ENCODE data around the gene GJB4. TPM values are rescaled to one million over a fixed set of nuclear protein-coding genes. Genes with fewer than 3 reads are reported as not detected.

Gene GJB4
- total and polyA plus RNA-seq, 7 experiments from 2014 or later = not detected

DNA sequence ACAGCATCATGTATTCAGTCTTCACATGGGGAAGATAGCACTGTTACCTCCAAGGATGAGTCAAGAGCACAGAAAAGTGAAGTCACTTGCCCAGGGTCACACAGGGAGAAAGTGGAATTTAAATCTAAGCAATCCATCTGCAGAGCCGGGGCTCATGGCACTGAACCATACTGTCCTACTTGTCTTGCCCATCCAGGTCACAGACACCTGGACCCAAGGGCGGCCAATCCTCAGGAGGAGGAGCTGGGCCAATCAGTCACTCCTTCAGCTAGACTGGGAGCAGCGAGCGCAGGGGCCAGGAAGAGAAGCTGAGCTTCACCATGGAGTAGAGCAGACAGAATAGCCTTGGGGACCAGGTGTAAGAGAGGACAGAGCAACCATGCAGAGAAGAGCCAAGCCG lies 13.9 kb upstream of the GJB4 start:
- no peak overlapping the region for H3K4me3 Mint-ChIP-seq
- no peaks in the 10 kb centered on the region for H3K9me3 Mint-ChIP-seq
- H3K27ac Mint-ChIP-seq = no peak overlapping the region
- H3K4me1 Mint-ChIP-seq = peaks cover 0 to 6% (median 0%) of the 10 kb centered on the region in 7 donors
- H3K9me3 ChIP-seq (ENCODE audit: control insufficient read depth in 2 of 3, low read length in 3 of 3) = no peaks in the 10 kb centered on the region
- no peaks in the 10 kb centered on the region for H3K27me3 ChIP-seq (ENCODE audit: control insufficient read depth in 2 of 2, insufficient read depth in 2 of 2, low read length in 2 of 2)
- ChIA-PET POLR2A (no interaction called here), CTCF (no interaction called here)
- H3K4me1 ChIP-seq (ENCODE audit: control insufficient read depth in 2 of 2, insufficient read depth in 2 of 2, low read length in 2 of 2) = no peaks in the 10 kb centered on the region
- peaks cover 0 to 5% (median 0%) of the 10 kb centered on the region in 5 donors for H3K27me3 Mint-ChIP-seq
- ATAC-seq (no peak), DNase-seq (no peak)
- no peak overlapping the region for H3K27ac ChIP-seq (ENCODE audit: low read depth, low read length)
- H3K4me3 ChIP-seq (ENCODE audit: low read length) = no peak overlapping the region
- intact Hi-C loops (cut with micrococcal nuclease) = no loop called here
- no peaks in the 10 kb centered on the region for H3K36me3 Mint-ChIP-seq
- no peaks in the 10 kb centered on the region for H3K36me3 ChIP-seq (ENCODE audit: control insufficient read depth in 2 of 3, insufficient read depth in 3 of 3, low read length in 3 of 3)

DNA sequence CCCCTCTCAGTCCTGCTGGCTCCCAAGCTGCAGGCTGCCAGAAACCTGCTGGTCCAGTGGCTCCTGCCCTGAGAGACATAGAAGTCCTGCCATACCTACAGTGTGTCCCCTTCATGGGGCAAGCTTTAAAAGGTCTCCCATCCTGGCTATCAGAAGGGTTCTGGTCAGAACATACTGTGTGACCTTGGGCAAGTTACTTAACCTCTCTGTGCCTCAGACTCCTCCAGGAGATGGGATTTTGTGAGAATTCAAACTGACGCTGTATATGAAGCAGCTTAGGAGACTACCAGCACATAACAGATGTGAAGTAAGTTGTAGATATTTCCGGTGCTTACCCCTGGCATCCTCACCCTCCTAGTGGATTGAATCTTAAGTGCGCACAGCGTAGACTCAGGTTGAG lies 13.4 kb upstream of the GJB4 start:
- no peaks in the 10 kb centered on the region for H3K9me3 Mint-ChIP-seq
- intact Hi-C loops (cut with micrococcal nuclease) = no loop called here
- H3K4me3 Mint-ChIP-seq = no peak overlapping the region
- ChIA-PET POLR2A (no interaction called here), CTCF (no interaction called here)
- ATAC-seq (no peak), DNase-seq (no peak)
- no peaks in the 10 kb centered on the region for H3K36me3 Mint-ChIP-seq
- no peaks in the 10 kb centered on the region for H3K9me3 ChIP-seq (ENCODE audit: control insufficient read depth in 2 of 3, low read length in 3 of 3)
- H3K27me3 Mint-ChIP-seq = peaks cover 0 to 5% (median 0%) of the 10 kb centered on the region in 5 donors
- peaks cover 0 to 6% (median 0%) of the 10 kb centered on the region in 7 donors for H3K4me1 Mint-ChIP-seq
- no peaks in the 10 kb centered on the region for H3K4me1 ChIP-seq (ENCODE audit: control insufficient read depth in 2 of 2, insufficient read depth in 2 of 2, low read length in 2 of 2)
- H3K27me3 ChIP-seq (ENCODE audit: control insufficient read depth in 2 of 2, insufficient read depth in 2 of 2, low read length in 2 of 2) = no peaks in the 10 kb centered on the region
- no peak overlapping the region for H3K27ac ChIP-seq (ENCODE audit: low read depth, low read length)
- no peak overlapping the region for H3K4me3 ChIP-seq (ENCODE audit: low read length)
- H3K27ac Mint-ChIP-seq = no peak overlapping the region
- H3K36me3 ChIP-seq (ENCODE audit: control insufficient read depth in 2 of 3, insufficient read depth in 3 of 3, low read length in 3 of 3) = no peaks in the 10 kb centered on the region

DNA sequence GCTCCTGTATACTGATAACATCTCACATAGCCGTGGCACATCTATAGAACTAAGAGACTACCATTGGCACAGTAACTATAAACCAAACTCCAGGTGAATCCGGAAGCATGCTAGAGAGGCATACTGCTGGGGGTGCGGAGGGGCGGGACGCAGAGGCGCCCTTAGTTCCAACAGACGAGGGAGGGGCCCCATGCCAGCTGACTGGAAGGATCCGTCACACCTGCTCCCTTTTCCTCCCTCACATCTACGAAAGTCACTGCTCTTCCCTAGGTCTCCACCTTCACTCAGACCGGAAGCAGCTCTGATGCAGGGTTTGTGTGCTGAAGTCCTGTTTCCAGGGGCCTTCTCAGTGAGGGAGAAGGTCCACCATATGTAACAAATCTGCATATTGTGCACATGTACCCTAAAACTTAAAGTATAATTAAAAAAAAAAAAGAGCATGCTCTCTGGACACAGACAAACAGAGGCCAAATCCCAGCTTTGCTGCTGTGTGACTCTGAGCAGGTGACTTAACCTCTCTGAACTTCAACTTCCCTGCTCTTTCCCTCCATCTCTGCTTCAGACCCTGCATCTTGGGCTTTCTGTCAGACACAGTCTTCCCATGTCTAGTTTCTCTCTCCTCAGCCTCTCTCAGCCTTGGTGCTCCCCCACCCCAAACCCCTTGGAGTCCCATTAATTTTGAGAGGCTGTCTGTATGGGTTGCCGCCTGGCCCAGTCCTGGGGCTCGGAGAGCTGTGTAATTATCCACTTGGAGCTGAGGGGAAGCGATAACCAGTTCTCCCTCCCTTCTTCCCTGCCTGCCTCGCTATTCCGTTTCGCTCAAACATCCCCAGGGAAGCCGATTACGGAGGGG lies 12.5 kb upstream of the GJB4 start:
- ATAC-seq (no peak), DNase-seq (no peak)
- Histone ChIP-seq H3K36me3 (ENCODE audit: control insufficient read depth in 2 of 3, insufficient read depth in 3 of 3, low read length in 3 of 3) (no peaks in the 10 kb centered on the region), H3K9me3 (ENCODE audit: control insufficient read depth in 2 of 3, low read length in 3 of 3) (no peaks in the 10 kb centered on the region), H3K27me3 (ENCODE audit: control insufficient read depth in 2 of 2, insufficient read depth in 2 of 2, low read length in 2 of 2) (no peaks in the 10 kb centered on the region), H3K4me3 (ENCODE audit: low read length) (no peak overlapping the region), H3K4me1 (ENCODE audit: control insufficient read depth in 2 of 2, insufficient read depth in 2 of 2, low read length in 2 of 2) (no peaks in the 10 kb centered on the region), H3K27ac (ENCODE audit: low read depth, low read length) (no peak overlapping the region)
- H3K36me3 Mint-ChIP-seq = no peaks in the 10 kb centered on the region
- H3K4me1 Mint-ChIP-seq = peaks cover 0 to 6% (median 0%) of the 10 kb centered on the region in 7 donors
- ChIA-PET CTCF (no interaction called here), POLR2A (no interaction called here)
- no peaks in the 10 kb centered on the region for H3K9me3 Mint-ChIP-seq
- H3K27me3 Mint-ChIP-seq = peaks cover 0 to 5% (median 0%) of the 10 kb centered on the region in 5 donors
- no peak overlapping the region for H3K4me3 Mint-ChIP-seq
- intact Hi-C loops (cut with micrococcal nuclease) = no loop called here
- H3K27ac Mint-ChIP-seq = no peak overlapping the region

DNA sequence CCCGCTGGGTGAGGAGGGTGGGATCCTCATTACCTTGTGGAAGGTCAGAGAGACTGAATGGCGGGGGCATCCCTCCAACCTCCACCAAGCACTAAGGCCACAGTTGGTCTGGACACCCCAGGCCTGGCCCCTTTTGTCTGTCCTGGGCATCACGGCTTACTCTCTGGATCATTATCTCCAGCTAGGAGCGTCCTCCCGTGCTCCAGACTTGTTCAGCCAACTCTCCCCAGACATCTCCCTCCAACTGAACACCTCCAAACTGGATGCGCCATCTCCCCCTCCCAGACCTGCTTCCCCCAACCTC lies 11.9 kb upstream of the GJB4 start:
- no peak for DNase-seq
- intact Hi-C loops (cut with micrococcal nuclease) = no loop called here

GRCh38 chr1:34749992-34750391 lies 9.5 kb upstream of the GJB4 start:
- Histone ChIP-seq H3K27me3 (ENCODE audit: control insufficient read depth in 2 of 2, insufficient read depth in 2 of 2, low read length in 2 of 2) (no peaks in the 10 kb centered on the region), H3K4me1 (ENCODE audit: control insufficient read depth in 2 of 2, insufficient read depth in 2 of 2, low read length in 2 of 2) (no peaks in the 10 kb centered on the region), H3K9me3 (ENCODE audit: control insufficient read depth in 2 of 3, low read length in 3 of 3) (no peaks in the 10 kb centered on the region), H3K27ac (ENCODE audit: low read depth, low read length) (no peak overlapping the region), H3K4me3 (ENCODE audit: low read length) (no peak overlapping the region), H3K36me3 (ENCODE audit: control insufficient read depth in 2 of 3, insufficient read depth in 3 of 3, low read length in 3 of 3) (no peaks in the 10 kb centered on the region)
- POLR2A ChIA-PET = no interaction called here
- ATAC-seq (no peak), DNase-seq (no peak)
- Mint-ChIP-seq H3K4me1 (no peaks in the 10 kb centered on the region), H3K4me3 (no peak overlapping the region), H3K27me3 (peaks cover 0 to 5% (median 3%) of the 10 kb centered on the region in 5 donors), H3K27ac (no peak overlapping the region), H3K36me3 (peaks cover 0 to 4% (median 0%) of the 10 kb centered on the region in 5 donors), H3K9me3 (no peaks in the 10 kb centered on the region)
- intact Hi-C loops (cut with micrococcal nuclease) = no loop called here
- CTCF ChIA-PET = no interaction called here

More for the DNA sequence above, 11.9 kb upstream of the GJB4 start:
- Histone ChIP-seq H3K36me3 (ENCODE audit: control insufficient read depth in 2 of 3, insufficient read depth in 3 of 3, low read length in 3 of 3) (no peaks in the 10 kb centered on the region), H3K27ac (ENCODE audit: low read depth, low read length) (no peak overlapping the region), H3K4me3 (ENCODE audit: low read length) (no peak overlapping the region), H3K27me3 (ENCODE audit: control insufficient read depth in 2 of 2, insufficient read depth in 2 of 2, low read length in 2 of 2) (no peaks in the 10 kb centered on the region), H3K9me3 (ENCODE audit: control insufficient read depth in 2 of 3, low read length in 3 of 3) (no peaks in the 10 kb centered on the region), H3K4me1 (ENCODE audit: control insufficient read depth in 2 of 2, insufficient read depth in 2 of 2, low read length in 2 of 2) (no peaks in the 10 kb centered on the region)
- POLR2A ChIA-PET = no interaction called here
- CTCF ChIA-PET = no interaction called here
- H3K27ac Mint-ChIP-seq = no peak overlapping the region
- H3K4me1 Mint-ChIP-seq = peaks cover 0 to 2% (median 0%) of the 10 kb centered on the region in 7 donors
- H3K36me3 Mint-ChIP-seq = no peaks in the 10 kb centered on the region
- H3K9me3 Mint-ChIP-seq = no peaks in the 10 kb centered on the region
- no peak for ATAC-seq
- no peak overlapping the region for H3K4me3 Mint-ChIP-seq
- peaks cover 0 to 5% (median 0%) of the 10 kb centered on the region in 5 donors for H3K27me3 Mint-ChIP-seq

GRCh38 chr1:34750610-34751009 lies 8.9 kb upstream of the GJB4 start:
- Mint-ChIP-seq H3K4me3 (no peak overlapping the region), H3K27me3 (peaks cover 0 to 5% (median 3%) of the 10 kb centered on the region in 5 donors), H3K4me1 (no peaks in the 10 kb centered on the region), H3K27ac (no peak overlapping the region), H3K9me3 (no peaks in the 10 kb centered on the region), H3K36me3 (peaks cover 0 to 4% (median 0%) of the 10 kb centered on the region in 5 donors)
- ChIA-PET POLR2A (no interaction called here), CTCF (no interaction called here)
- Histone ChIP-seq H3K27ac (ENCODE audit: low read depth, low read length) (no peak overlapping the region), H3K27me3 (ENCODE audit: control insufficient read depth in 2 of 2, insufficient read depth in 2 of 2, low read length in 2 of 2) (no peaks in the 10 kb centered on the region), H3K9me3 (ENCODE audit: control insufficient read depth in 2 of 3, low read length in 3 of 3) (no peaks in the 10 kb centered on the region), H3K4me3 (ENCODE audit: low read length) (no peak overlapping the region), H3K4me1 (ENCODE audit: control insufficient read depth in 2 of 2, insufficient read depth in 2 of 2, low read length in 2 of 2) (no peaks in the 10 kb centered on the region), H3K36me3 (ENCODE audit: control insufficient read depth in 2 of 3, insufficient read depth in 3 of 3, low read length in 3 of 3) (no peaks in the 10 kb centered on the region)
- intact Hi-C loops (cut with micrococcal nuclease) = no loop called here
- ATAC-seq (no peak), DNase-seq (no peak)

- no peak overlapping the region for H3K27ac Mint-ChIP-seq
- Histone ChIP-seq H3K27me3 (ENCODE audit: control insufficient read depth in 2 of 2, insufficient read depth in 2 of 2, low read length in 2 of 2) (no peaks in the 10 kb centered on the region), H3K27ac (ENCODE audit: low read depth, low read length) (no peak overlapping the region), H3K36me3 (ENCODE audit: control insufficient read depth in 2 of 3, insufficient read depth in 3 of 3, low read length in 3 of 3) (no peaks in the 10 kb centered on the region), H3K4me1 (ENCODE audit: control insufficient read depth in 2 of 2, insufficient read depth in 2 of 2, low read length in 2 of 2) (no peaks in the 10 kb centered on the region), H3K4me3 (ENCODE audit: low read length) (no peak overlapping the region), H3K9me3 (ENCODE audit: control insufficient read depth in 2 of 3, low read length in 3 of 3) (no peaks in the 10 kb centered on the region)
- ChIA-PET POLR2A (no interaction called here), CTCF (interaction anchor here (1.2 kb wide), 1 partner anchor 10 kb away, joined by 6 read pairs; no protein-coding TSS in a partner anchor)
- no peak for DNase-seq
- H3K4me3 Mint-ChIP-seq = no peak overlapping the region
- peaks cover 0 to 11% (median 3%) of the 10 kb centered on the region in 5 donors for H3K27me3 Mint-ChIP-seq
- H3K9me3 Mint-ChIP-seq = no peaks in the 10 kb centered on the region
- H3K36me3 Mint-ChIP-seq = peaks cover 0 to 4% (median 0%) of the 10 kb centered on the region in 5 donors
- no peak for ATAC-seq
- intact Hi-C loops (cut with micrococcal nuclease) = no loop called here
- no peaks in the 10 kb centered on the region for H3K4me1 Mint-ChIP-seq
Measured at GRCh38 chr1:34753163-34753562, 6.4 kb upstream of the GJB4 start.
